Melanocyte of skin (primary cell): ENCODE measurements around the gene LNPK. TPM values are rescaled to one million over a fixed set of nuclear protein-coding genes. Genes with fewer than 3 reads are reported as not detected.

Experiments used
- total RNA-seq, 2 donors: library from RNA; depleted of rRNA; stranded (reverse); fragments of >200 nt; gene quantifications; 2 replicates each; pipeline ENCODE4 v1.2.3, GENCODE V29; 2012

LNPK gene, protein sequence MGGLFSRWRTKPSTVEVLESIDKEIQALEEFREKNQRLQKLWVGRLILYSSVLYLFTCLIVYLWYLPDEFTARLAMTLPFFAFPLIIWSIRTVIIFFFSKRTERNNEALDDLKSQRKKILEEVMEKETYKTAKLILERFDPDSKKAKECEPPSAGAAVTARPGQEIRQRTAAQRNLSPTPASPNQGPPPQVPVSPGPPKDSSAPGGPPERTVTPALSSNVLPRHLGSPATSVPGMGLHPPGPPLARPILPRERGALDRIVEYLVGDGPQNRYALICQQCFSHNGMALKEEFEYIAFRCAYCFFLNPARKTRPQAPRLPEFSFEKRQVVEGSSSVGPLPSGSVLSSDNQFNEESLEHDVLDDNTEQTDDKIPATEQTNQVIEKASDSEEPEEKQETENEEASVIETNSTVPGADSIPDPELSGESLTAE
- total RNA-seq, result 10 to 100 TPM; 28.6 to 31.3 TPM

DNA sequence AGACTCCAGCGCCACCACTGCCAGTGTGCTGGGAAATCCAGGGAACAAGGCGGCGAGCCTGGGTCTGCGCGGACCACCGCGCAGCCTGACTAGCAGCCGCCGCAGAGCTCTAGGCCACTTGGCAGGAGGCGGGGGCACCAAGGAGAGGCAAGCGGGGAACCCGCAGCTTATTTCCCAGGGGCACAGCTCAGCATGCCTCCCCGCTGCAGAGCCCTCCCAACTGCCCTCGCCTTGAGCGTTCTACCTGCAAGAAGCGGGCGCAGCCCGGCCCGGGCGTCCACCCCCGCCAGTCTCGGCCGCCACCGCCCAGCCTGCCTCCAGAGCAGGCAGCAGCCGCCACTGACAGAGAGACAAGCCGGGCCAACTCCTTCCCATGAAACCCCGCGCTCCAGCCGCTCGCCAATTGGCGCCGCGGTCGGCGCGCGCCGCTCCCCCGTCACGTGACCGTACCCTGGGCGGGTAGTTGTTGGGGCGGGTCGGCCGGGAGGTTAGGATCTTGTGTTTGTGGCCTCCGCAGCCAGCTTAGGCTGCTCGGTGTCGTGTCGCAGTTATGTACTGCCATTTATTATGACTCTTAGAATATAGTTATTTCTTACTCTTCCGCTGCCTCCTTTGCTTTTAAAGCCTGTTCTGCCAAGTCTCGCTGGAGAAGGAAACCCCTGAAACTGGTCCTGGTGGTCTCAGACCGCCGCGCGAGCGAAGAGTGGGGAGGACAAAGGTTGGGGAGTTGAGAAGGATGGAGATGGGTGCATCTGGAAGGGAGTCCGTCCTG is at the start of gene LNPK:
LNPK (minus strand) TSS at position 352 of the 772 bp plus-strand sequence. CDS start 6,683 bp downstream, outside the sequence.

Other genes with a start within 250 kb of the LNPK start
- not detected for gene EVX2, start 81.7 kb upstream of the LNPK start, total RNA-seq
- not detected for gene HOXD13, start 90.5 kb upstream of the LNPK start, total RNA-seq
- gene HOXD12, start 97.5 kb upstream of the LNPK start, total RNA-seq, result not detected
- not detected for gene HOXD11, start 105.0 kb upstream of the LNPK start, total RNA-seq
- not detected for gene HOXD10, start 114.5 kb upstream of the LNPK start, total RNA-seq
- not detected for gene HOXD9, start 120.5 kb upstream of the LNPK start, total RNA-seq
- gene HOXD8, start 127.4 kb upstream of the LNPK start, total RNA-seq, result 1 to 10 TPM in 1 of 2 donors, not detected in 1; 2.7 TPM
- gene HOXD4, start 149.3 kb upstream of the LNPK start, total RNA-seq, result 1 to 10 TPM in 1 of 2 donors, not detected in 1; 1.7 TPM
- gene HOXD3, start 155.0 kb upstream of the LNPK start, total RNA-seq, result 1 to 10 TPM in 1 of 2 donors, not detected in 1; 2.7 TPM
- not detected for gene HOXD1, start 186.4 kb upstream of the LNPK start, total RNA-seq